ENCODE measurements around the gene GPSM1. TPM values are rescaled to one million over a fixed set of nuclear protein-coding genes. Genes with fewer than 3 reads are reported as not detected.

GPSM1 gene
- total and polyA plus RNA-seq, 8 donors, result 3.5 to 17.4 (median 12.1) TPM

DNA sequence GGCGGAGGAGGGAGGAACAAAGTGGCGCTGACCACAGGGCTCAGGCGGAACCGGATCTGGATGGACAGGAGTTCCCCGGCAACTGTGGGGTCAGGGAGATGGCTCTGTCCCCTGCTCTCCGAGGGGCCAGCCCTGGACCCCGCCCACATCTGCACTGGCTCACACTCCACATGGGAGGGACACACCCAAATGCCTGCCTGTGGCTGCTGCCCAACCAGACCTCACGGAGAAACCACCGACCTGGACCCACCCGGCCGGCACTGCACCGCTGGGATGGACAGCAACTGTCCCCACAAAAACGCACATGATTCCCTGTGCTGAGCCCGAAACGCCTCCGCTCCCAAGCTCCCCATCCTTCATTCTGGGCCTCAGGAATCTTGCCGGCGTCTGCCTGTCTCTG, 28.2 kb upstream of the GPSM1 start:
- no peak overlapping the region for H3K4me3 ChIP-seq
- H3K9me3 ChIP-seq, result no peaks in the 10 kb centered on the region
- intact Hi-C loops (cut with DNase I; ENCODE audit: low total_unique reads), result no loop called here
- peaks cover 0 to 21% (median 14%) of the 10 kb centered on the region in 4 donors for H3K4me1 ChIP-seq
- no peak overlapping the region for H3K27ac ChIP-seq
- no peak for TF ChIP-seq EP300 (IDR thresholded peaks at IDR 0.05)
- no peak for TF ChIP-seq POLR2A (IDR thresholded peaks at IDR 0.05)
- TF ChIP-seq POLR2AphosphoS5 (IDR thresholded peaks at IDR 0.05), result no peak
- TF ChIP-seq, protein P1, sequence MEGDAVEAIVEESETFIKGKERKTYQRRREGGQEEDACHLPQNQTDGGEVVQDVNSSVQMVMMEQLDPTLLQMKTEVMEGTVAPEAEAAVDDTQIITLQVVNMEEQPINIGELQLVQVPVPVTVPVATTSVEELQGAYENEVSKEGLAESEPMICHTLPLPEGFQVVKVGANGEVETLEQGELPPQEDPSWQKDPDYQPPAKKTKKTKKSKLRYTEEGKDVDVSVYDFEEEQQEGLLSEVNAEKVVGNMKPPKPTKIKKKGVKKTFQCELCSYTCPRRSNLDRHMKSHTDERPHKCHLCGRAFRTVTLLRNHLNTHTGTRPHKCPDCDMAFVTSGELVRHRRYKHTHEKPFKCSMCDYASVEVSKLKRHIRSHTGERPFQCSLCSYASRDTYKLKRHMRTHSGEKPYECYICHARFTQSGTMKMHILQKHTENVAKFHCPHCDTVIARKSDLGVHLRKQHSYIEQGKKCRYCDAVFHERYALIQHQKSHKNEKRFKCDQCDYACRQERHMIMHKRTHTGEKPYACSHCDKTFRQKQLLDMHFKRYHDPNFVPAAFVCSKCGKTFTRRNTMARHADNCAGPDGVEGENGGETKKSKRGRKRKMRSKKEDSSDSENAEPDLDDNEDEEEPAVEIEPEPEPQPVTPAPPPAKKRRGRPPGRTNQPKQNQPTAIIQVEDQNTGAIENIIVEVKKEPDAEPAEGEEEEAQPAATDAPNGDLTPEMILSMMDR (IDR thresholded peaks at IDR 0.05), result no peak
- DNase-seq, result no peak
- peaks cover 0 to 51% (median 0%) of the 10 kb centered on the region in 3 donors for H3K27me3 ChIP-seq
- H3K36me3 ChIP-seq, result no peaks in the 10 kb centered on the region
- WGBS, 5 donors, result 72 to 80% (median 73%) methylated on average over 18 of the region's 18 CpGs

DNA sequence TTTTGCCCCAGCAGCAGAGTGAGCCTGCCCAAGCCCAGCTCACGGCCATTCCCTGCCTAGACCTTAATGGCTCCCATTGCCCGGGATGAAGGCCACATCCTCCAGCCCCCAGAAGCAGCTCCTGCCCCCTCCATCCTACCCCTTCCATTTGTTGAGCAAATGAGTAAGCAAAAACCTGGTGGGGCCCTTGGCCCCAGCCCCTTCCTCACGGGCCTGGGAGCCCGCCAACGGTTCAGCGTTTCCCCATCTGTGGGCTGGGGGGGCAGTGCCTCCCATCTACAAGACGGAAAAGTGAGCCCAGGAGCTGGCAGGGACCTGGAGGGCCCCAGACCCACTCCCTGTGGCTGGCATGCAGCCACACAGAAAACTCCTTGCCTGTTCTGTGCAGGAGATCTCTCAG, 27.8 kb upstream of the GPSM1 start:
- H3K4me3 ChIP-seq, result no peak overlapping the region
- intact Hi-C loops (cut with DNase I; ENCODE audit: low total_unique reads), result no loop called here
- no peaks in the 10 kb centered on the region for H3K36me3 ChIP-seq
- TF ChIP-seq POLR2A (IDR thresholded peaks at IDR 0.05) (no peak), EP300 (IDR thresholded peaks at IDR 0.05) (no peak)
- TF ChIP-seq, protein P1 (IDR thresholded peaks at IDR 0.05), result no peak
- peaks cover 0 to 55% (median 0%) of the 10 kb centered on the region in 3 donors for H3K27me3 ChIP-seq
- DNase-seq, result no peak
- H3K9me3 ChIP-seq, result no peaks in the 10 kb centered on the region
- H3K27ac ChIP-seq, result no peak overlapping the region
- peaks cover 0 to 21% (median 14%) of the 10 kb centered on the region in 4 donors for H3K4me1 ChIP-seq
- WGBS, 5 donors, result 47 to 66% (median 58%) methylated on average over 2 to 7 of the region's 7 CpGs

DNA sequence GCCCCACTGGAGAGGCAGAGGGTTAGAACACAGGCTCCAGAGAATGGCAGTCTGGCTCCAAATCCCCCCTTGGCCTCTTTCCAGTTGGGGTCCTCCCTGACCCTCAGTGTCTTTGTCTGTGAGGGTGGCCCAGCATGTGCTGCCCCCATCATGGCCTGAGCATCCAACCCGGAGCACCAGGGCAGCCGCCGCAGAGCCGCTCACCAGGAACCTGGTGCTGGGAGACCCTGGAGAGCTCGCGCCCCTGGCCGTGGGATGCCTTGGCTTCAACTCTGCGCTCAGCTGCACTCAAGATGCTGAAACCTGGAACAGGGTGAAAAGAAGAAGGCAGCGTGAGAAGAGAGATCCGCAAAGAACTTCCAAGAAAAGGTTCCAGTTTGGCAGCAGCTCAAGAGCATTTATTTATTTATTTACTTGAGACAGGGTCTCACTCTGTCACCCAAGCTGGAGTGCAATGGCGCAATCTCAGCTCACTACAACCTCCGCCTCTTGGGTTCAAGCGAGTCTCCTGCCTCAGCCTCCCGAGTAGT, 27.3 kb upstream of the GPSM1 start:
- no peak for TF ChIP-seq EP300 (IDR thresholded peaks at IDR 0.05)
- TF ChIP-seq, protein P1 (IDR thresholded peaks at IDR 0.05), result no peak
- TF ChIP-seq POLR2A (IDR thresholded peaks at IDR 0.05), result no peak
- TF ChIP-seq POLR2AphosphoS5 (IDR thresholded peaks at IDR 0.05), result no peak
- no peak for DNase-seq

GRCh38 chr9:136300866-136301265, 26.5 kb upstream of the GPSM1 start:
- TF ChIP-seq POLR2AphosphoS5 (IDR thresholded peaks at IDR 0.05), result no peak
- TF ChIP-seq, protein P1 (IDR thresholded peaks at IDR 0.05), result no peak
- no peak for TF ChIP-seq EP300 (IDR thresholded peaks at IDR 0.05)
- TF ChIP-seq POLR2A (IDR thresholded peaks at IDR 0.05), result no peak
- no peak for DNase-seq
- 89 to 96% (median 93%) methylated on average over 13 of the region's 13 CpGs for whole genome bisulfite sequencing, 5 donors
- Histone ChIP-seq H3K27me3 (peaks cover 0 to 63% (median 0%) of the 10 kb centered on the region in 3 donors), H3K4me3 (no peak overlapping the region), H3K27ac (no peak overlapping the region), H3K9me3 (no peaks in the 10 kb centered on the region), H3K4me1 (peaks cover 0 to 21% (median 14%) of the 10 kb centered on the region in 4 donors), H3K36me3 (no peaks in the 10 kb centered on the region)
- intact Hi-C loops (cut with DNase I; ENCODE audit: low total_unique reads), result no loop called here

More for the DNA sequence above, 27.3 kb upstream of the GPSM1 start:
- Histone ChIP-seq H3K9me3 (no peaks in the 10 kb centered on the region), H3K36me3 (no peaks in the 10 kb centered on the region), H3K4me1 (peaks cover 0 to 21% (median 14%) of the 10 kb centered on the region in 4 donors), H3K27ac (no peak overlapping the region), H3K27me3 (peaks cover 0 to 58% (median 0%) of the 10 kb centered on the region in 3 donors), H3K4me3 (no peak overlapping the region)
- intact Hi-C loops (cut with DNase I; ENCODE audit: low total_unique reads), result no loop called here
- 90 to 94% (median 92%) methylated on average over 14 of the region's 14 CpGs for WGBS, 5 donors
